ENCODE data around the gene RABGAP1L. TPM values are rescaled to one million over a fixed set of nuclear protein-coding genes. Genes with fewer than 3 reads are reported as not detected.
A peak's percentile ranks its signal among the peaks of the same experiment; 100 is the strongest.

The RABGAP1L gene
- total and polyA plus RNA-seq, 10 of the 15 experiments (the other 5 are each of a cell fraction or from before 2014, with no cell fraction given): 5.8 to 194 (median 113) TPM

- in situ Hi-C loops (cut with MboI): loop anchor here (25.0 kb wide), 1 partner anchor 772 kb away; no protein-coding TSS in a partner anchor
- H2AFZ ChIP-seq (ENCODE audit: control insufficient read depth, low read depth, low read length): no peak overlapping the region
- ChIA-PET CTCF (no interaction called here), POLR2A (no interaction called here), SMC1A (ENCODE audit: uncharacterized antibody, unreplicated experiment) (interaction anchor here (0.7 kb wide), 1 partner anchor 645 kb away, joined by 4 read pairs; no protein-coding TSS in a partner anchor), RAD21 (ENCODE audit: unreplicated experiment) (no interaction called here)
- no TSS peak for BruUV-seq (replicated peaks)
- no peak for FAIRE-seq
- peak overlapping the region; percentile 27; the same call in 1 of the 2 replicates for H3K4me2 ChIP-seq (ENCODE audit: control insufficient read depth, insufficient read depth)
- H3K27ac ChIP-seq (ENCODE audit: control insufficient read depth, insufficient read depth): peak overlapping the region; percentile 42; the same call in 1 of the 2 replicates
- peaks cover 68% of the 10 kb centered on the region for H3K79me2 ChIP-seq (ENCODE audit: control insufficient read depth, insufficient read depth, low read length)
- intact Hi-C loops (cut with micrococcal nuclease; ENCODE audit: unreplicated experiment): loop anchor here (10.0 kb wide), 2 partner anchors 225 to 345 kb away; partner anchors contain the start of genes GAS5 and ZBTB37
- 0 out of 2 replicates have a peak overlapping the region, but pooled peaks have one; percentile 8 for H3K4me3 ChIP-seq
- no peak for DNase-seq (ENCODE audit: low read depth, low spot score)
- 47% methylated on average over 5 of the region's 5 CpGs for WGBS (ENCODE audit: insufficient coverage, insufficient replicate concordance, low lambda C conversion rate, missing lambda C conversion rate)
- H3K9ac ChIP-seq (ENCODE audit: control insufficient read depth, insufficient read depth, low read length): no peak overlapping the region
- 0 out of 2 replicates have a peak, but pooled peaks cover 7% of the 10 kb centered on the region for H4K20me1 ChIP-seq (ENCODE audit: control insufficient read depth, insufficient read depth)
- peaks cover 0 to 8% of the 10 kb centered on the region in 2 experiments; a peak in 1 of 4 replicates for H3K36me3 ChIP-seq (ENCODE audit: control insufficient read depth in 2 of 2, insufficient read depth in 2 of 2, low read length in 1 of 2)
- H3K27me3 ChIP-seq (replicated peaks in 1 of 2; ENCODE audit: control insufficient read depth in 2 of 2, insufficient read depth in 2 of 2, low read length in 1 of 2): no peaks in the 10 kb centered on the region
- H3K9me3 ChIP-seq (replicated peaks; ENCODE audit: control insufficient read depth, insufficient read depth, low read length): peaks cover 20% of the 10 kb centered on the region
- ATAC-seq: peak; percentile 79
- peaks cover 28% of the 10 kb centered on the region for H3K4me1 ChIP-seq (ENCODE audit: control insufficient read depth, insufficient read depth, low read length)
- TF ChIP-seq TARDBP (IDR thresholded peaks at IDR 0.05; ENCODE audit: borderline replicate concordance) (0 out of 2 replicates have a peak, but pooled peaks have one; percentile 46), ZNF207 (IDR thresholded peaks at IDR 0.05; ENCODE audit: borderline replicate concordance) (no peak), ATF2 (IDR thresholded peaks at IDR 0.05; ENCODE audit: low read length) (no peak), TCF7 (IDR thresholded peaks at IDR 0.05; ENCODE audit: borderline replicate concordance) (no peak), ATF7 (IDR thresholded peaks at IDR 0.05; ENCODE audit: low read depth) (no peak), POLR2AphosphoS2 (IDR thresholded peaks at IDR 0.05; ENCODE audit: low read depth, low read length) (no peak), POLR2A (IDR thresholded peaks at IDR 0.05; ENCODE audit: low read depth, low read length) (no peak), MTA3 (IDR thresholded peaks at IDR 0.05; ENCODE audit: borderline replicate concordance, low read length) (0 out of 2 replicates have a peak, but pooled peaks have one; percentile 57), BMI1 (IDR thresholded peaks at IDR 0.05; ENCODE audit: borderline replicate concordance) (no peak), POU2F2 (IDR thresholded peaks at IDR 0.05; ENCODE audit: borderline replicate concordance, low read depth, low read length) (no peak), RCOR1 (conservative IDR thresholded peaks at IDR 0.05; ENCODE audit: low read depth, low read length) (no peak), NR2C1 (IDR thresholded peaks at IDR 0.05) (no peak), GATAD2B (conservative IDR thresholded peaks at IDR 0.05; ENCODE audit: low read depth) (no peak), IRF4 (IDR thresholded peaks at IDR 0.05; ENCODE audit: low read depth, low read length) (peak; percentile 63; the same call in 1 of the 2 replicates), CUX1 (IDR thresholded peaks at IDR 0.05; ENCODE audit: insufficient replicate concordance, low read depth, low read length) (no peak), BCL11A (IDR thresholded peaks at IDR 0.05; ENCODE audit: low read depth, low read length) (no peak), IKZF2 (IDR thresholded peaks at IDR 0.05) (no peak), CBFB (IDR thresholded peaks at IDR 0.05; ENCODE audit: low read depth) (no peak), RUNX3 (IDR thresholded peaks at IDR 0.05; ENCODE audit: low read length) (peak; percentile 87), PAX5 (IDR thresholded peaks at IDR 0.05; ENCODE audit: borderline replicate concordance, low read depth, low read length) (no peak)
Observed at GRCh38 chr1:174209347-174210187, 50.2 kb downstream of the RABGAP1L start.

Data from GM12878 (cell line).